IPS-20b (cell line): Measurements from ENCODE around the gene UHRF1.
A peak's percentile ranks its signal among the peaks of the same experiment; 100 is the strongest.

Experiments used
- H3K27ac ChIP-seq: one replicate; pipeline ENCODE4 v1.5.1; 2013; ENCODE audit warnings: low read length
- H3K27me3 ChIP-seq: 2 replicates; pipeline ENCODE4 v1.6.1; 2013; ENCODE audit warnings: mild to moderate bottlenecking, low read length, inconsistent platforms; ENCODE audit not compliant: insufficient read depth
- H3K36me3 ChIP-seq: 2 replicates; pipeline ENCODE4 v1.6.1; 2013; ENCODE audit warnings: low read depth, mild to moderate bottlenecking, inconsistent platforms, low read length, moderate library complexity; ENCODE audit not compliant: insufficient read depth
- H3K4me1 ChIP-seq: 2 replicates; pipeline ENCODE4 v1.6.1; 2013; ENCODE audit warnings: mild to moderate bottlenecking, control low read depth, inconsistent platforms, low read length, moderate library complexity; ENCODE audit not compliant: insufficient read depth
- H3K4me3 ChIP-seq: 2 replicates; pipeline ENCODE4 v1.5.1; 2013; ENCODE audit warnings: mild to moderate bottlenecking, low read length, inconsistent platforms
- H3K9ac ChIP-seq: 2 replicates; pipeline ENCODE4 v1.6.1; 2013; ENCODE audit warnings: low read depth, mild to moderate bottlenecking, inconsistent platforms, low read length, moderate library complexity
- H3K9me3 ChIP-seq: 2 replicates; pipeline ENCODE4 v1.6.1; 2013; ENCODE audit warnings: mild to moderate bottlenecking, low read depth, low read length, inconsistent platforms; ENCODE audit not compliant: insufficient read depth

UHRF1 gene

GRCh38 chr19:4909156-4909896 is at the start of gene UHRF1:
Gene UHRF1, plus strand, starts transcription at chr19:4909501. Its CDS starts 1,385 bp downstream, at chr19:4910886.
- no peaks in the 10 kb centered on the region for H3K9me3 ChIP-seq
- H3K9ac ChIP-seq, result peak within 1 kb of the TSS; percentile 77
- peaks cover 16% of the 10 kb centered on the region for H3K4me1 ChIP-seq
- peaks cover 12% of the 10 kb centered on the region; the same call in 1 of the 2 replicates for H3K27me3 ChIP-seq
- peaks cover 39% of the 10 kb centered on the region for H3K36me3 ChIP-seq
- H3K4me3 ChIP-seq, result peak within 1 kb of the TSS; percentile 93
- H3K27ac ChIP-seq, result no peak within 1 kb of the TSS

GRCh38 chr19:4859697-4860096 is 49.6 kb upstream of the UHRF1 start:
- no peak overlapping the region for H3K4me3 ChIP-seq
- no peaks in the 10 kb centered on the region for H3K27me3 ChIP-seq
- H3K9me3 ChIP-seq, result no peaks in the 10 kb centered on the region
- no peaks in the 10 kb centered on the region for H3K4me1 ChIP-seq
- peaks cover 52% of the 10 kb centered on the region for H3K36me3 ChIP-seq
- no peak overlapping the region for H3K9ac ChIP-seq
- H3K27ac ChIP-seq, result no peak overlapping the region

- no peak overlapping the region for H3K9ac ChIP-seq
Observed at GRCh38 chr19:4861147-4861546, 48.2 kb upstream of the UHRF1 start.

GRCh38 chr19:4866595-4867424 is 42.5 kb upstream of the UHRF1 start:
- Histone ChIP-seq H3K36me3 (peaks cover 5% of the 10 kb centered on the region; the same call in 1 of the 2 replicates), H3K4me1 (no peaks in the 10 kb centered on the region), H3K9me3 (no peaks in the 10 kb centered on the region), H3K4me3 (peak overlapping the region; percentile 92), H3K9ac (peak overlapping the region; percentile 85; the same call in 1 of the 2 replicates), H3K27me3 (no peaks in the 10 kb centered on the region), H3K27ac (no peak overlapping the region)

More at GRCh38 chr19:4861147-4861546, 48.2 kb upstream of the UHRF1 start:
- H3K27ac ChIP-seq, result no peak overlapping the region
- no peaks in the 10 kb centered on the region for H3K4me1 ChIP-seq
- no peaks in the 10 kb centered on the region for H3K9me3 ChIP-seq
- H3K27me3 ChIP-seq, result no peaks in the 10 kb centered on the region
- H3K4me3 ChIP-seq, result no peak overlapping the region
- H3K36me3 ChIP-seq, result peaks cover 40% of the 10 kb centered on the region

GRCh38 chr19:4867534-4868285 is 41.6 kb upstream of the UHRF1 start, which contains the start of gene PLIN3:
Gene PLIN3, minus strand, starts transcription at chr19:4867667. Its CDS starts 6,273 bp downstream, at chr19:4861394.
- H3K27ac ChIP-seq, result no peak within 1 kb of the TSS
- H3K4me3 ChIP-seq, result peak within 1 kb of the TSS; percentile 92

GRCh38 chr19:4868286-4868834 is 40.9 kb upstream of the UHRF1 start:
- Histone ChIP-seq H3K27ac (no peak overlapping the region), H3K4me3 (no peak overlapping the region), H3K36me3 (no peaks in the 10 kb centered on the region), H3K9me3 (no peaks in the 10 kb centered on the region), H3K9ac (no peak overlapping the region), H3K4me1 (no peaks in the 10 kb centered on the region), H3K27me3 (no peaks in the 10 kb centered on the region)

More at GRCh38 chr19:4867534-4868285, 41.6 kb upstream of the UHRF1 start, which contains the start of gene PLIN3:
- H3K36me3 ChIP-seq, result 0 out of 2 replicates have a peak, but pooled peaks cover under 1% of the 10 kb centered on the region
- H3K9me3 ChIP-seq, result no peaks in the 10 kb centered on the region
- no peaks in the 10 kb centered on the region for H3K27me3 ChIP-seq
- H3K4me1 ChIP-seq, result no peaks in the 10 kb centered on the region
- peak within 1 kb of the TSS; percentile 85; the same call in 1 of the 2 replicates for H3K9ac ChIP-seq

- no peak overlapping the region for H3K27ac ChIP-seq
- no peaks in the 10 kb centered on the region for H3K9me3 ChIP-seq
- H3K4me1 ChIP-seq, result no peaks in the 10 kb centered on the region
- no peaks in the 10 kb centered on the region for H3K36me3 ChIP-seq
- no peak overlapping the region for H3K9ac ChIP-seq
- H3K27me3 ChIP-seq, result no peaks in the 10 kb centered on the region
- H3K4me3 ChIP-seq, result no peak overlapping the region
Observed at GRCh38 chr19:4870025-4870700, 39.1 kb upstream of the UHRF1 start.

- H3K4me3 ChIP-seq, result no peak overlapping the region
- H3K27me3 ChIP-seq, result no peaks in the 10 kb centered on the region
- H3K27ac ChIP-seq, result no peak overlapping the region
- H3K9me3 ChIP-seq, result no peaks in the 10 kb centered on the region
- H3K4me1 ChIP-seq, result no peaks in the 10 kb centered on the region
- H3K36me3 ChIP-seq, result no peaks in the 10 kb centered on the region
- no peak overlapping the region for H3K9ac ChIP-seq
Observed at GRCh38 chr19:4871711-4872110, 37.6 kb upstream of the UHRF1 start.

GRCh38 chr19:4873930-4874329 is 35.4 kb upstream of the UHRF1 start:
- no peak overlapping the region for H3K4me3 ChIP-seq
- H3K36me3 ChIP-seq, result no peaks in the 10 kb centered on the region
- no peaks in the 10 kb centered on the region for H3K9me3 ChIP-seq
- peaks cover 6% of the 10 kb centered on the region; the same call in 1 of the 2 replicates for H3K4me1 ChIP-seq
- H3K27me3 ChIP-seq, result no peaks in the 10 kb centered on the region
- no peak overlapping the region for H3K9ac ChIP-seq
- no peak overlapping the region for H3K27ac ChIP-seq

GRCh38 chr19:4877753-4878490 is 31.4 kb upstream of the UHRF1 start:
- Histone ChIP-seq H3K4me1 (peaks cover 6% of the 10 kb centered on the region; the same call in 1 of the 2 replicates), H3K27me3 (no peaks in the 10 kb centered on the region), H3K9me3 (no peaks in the 10 kb centered on the region), H3K9ac (peak overlapping the region; percentile 41; the same call in 1 of the 2 replicates), H3K4me3 (no peak overlapping the region), H3K36me3 (no peaks in the 10 kb centered on the region), H3K27ac (peak overlapping the region; percentile 24)
